ENCODE measurements around the gene MYL12A. TPM values are rescaled to one million over a fixed set of nuclear protein-coding genes. Genes with fewer than 3 reads are reported as not detected.

The MYL12A gene
- total RNA-seq, 4 donors from 2014 or later, result 306 to 544 (median 331) TPM

DNA sequence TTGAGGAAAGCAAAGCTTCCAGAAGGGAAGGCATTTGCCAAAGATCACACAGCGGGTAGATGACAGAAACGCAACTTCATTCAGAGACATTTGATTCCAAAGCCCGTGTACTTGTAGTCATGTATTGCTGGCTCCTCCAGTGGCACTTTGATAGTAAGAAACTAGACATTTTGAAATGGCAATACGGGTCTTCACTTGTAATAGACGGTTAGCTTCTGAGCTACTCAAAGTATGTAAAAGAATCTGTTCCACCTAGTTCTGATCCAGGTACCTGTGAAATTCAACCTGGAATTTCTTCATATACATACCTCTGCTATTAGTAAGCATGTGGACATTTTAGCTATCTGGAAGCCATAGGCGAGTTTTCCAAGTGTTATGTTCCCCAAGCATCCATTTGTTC, 26.1 kb upstream of the MYL12A start:
- DNase-seq, result no peak
- Histone ChIP-seq H3K4me1 (no peaks in the 10 kb centered on the region), H3K27ac (no peak overlapping the region), H3K4me3 (replicated peaks in 1 of 3) (no peak overlapping the region), H3K9me3 (no peaks in the 10 kb centered on the region), H3K36me3 (no peaks in the 10 kb centered on the region), H3K27me3 (no peaks in the 10 kb centered on the region)
- TF ChIP-seq, protein P1, sequence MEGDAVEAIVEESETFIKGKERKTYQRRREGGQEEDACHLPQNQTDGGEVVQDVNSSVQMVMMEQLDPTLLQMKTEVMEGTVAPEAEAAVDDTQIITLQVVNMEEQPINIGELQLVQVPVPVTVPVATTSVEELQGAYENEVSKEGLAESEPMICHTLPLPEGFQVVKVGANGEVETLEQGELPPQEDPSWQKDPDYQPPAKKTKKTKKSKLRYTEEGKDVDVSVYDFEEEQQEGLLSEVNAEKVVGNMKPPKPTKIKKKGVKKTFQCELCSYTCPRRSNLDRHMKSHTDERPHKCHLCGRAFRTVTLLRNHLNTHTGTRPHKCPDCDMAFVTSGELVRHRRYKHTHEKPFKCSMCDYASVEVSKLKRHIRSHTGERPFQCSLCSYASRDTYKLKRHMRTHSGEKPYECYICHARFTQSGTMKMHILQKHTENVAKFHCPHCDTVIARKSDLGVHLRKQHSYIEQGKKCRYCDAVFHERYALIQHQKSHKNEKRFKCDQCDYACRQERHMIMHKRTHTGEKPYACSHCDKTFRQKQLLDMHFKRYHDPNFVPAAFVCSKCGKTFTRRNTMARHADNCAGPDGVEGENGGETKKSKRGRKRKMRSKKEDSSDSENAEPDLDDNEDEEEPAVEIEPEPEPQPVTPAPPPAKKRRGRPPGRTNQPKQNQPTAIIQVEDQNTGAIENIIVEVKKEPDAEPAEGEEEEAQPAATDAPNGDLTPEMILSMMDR (IDR thresholded peaks at IDR 0.05), result no peak
- no peak for TF ChIP-seq POLR2A (IDR thresholded peaks at IDR 0.05)
- WGBS, 2 donors, result 93% methylated on average over 6 of the region's 6 CpGs
- intact Hi-C loops (cut with DNase I), result no loop called here

DNA sequence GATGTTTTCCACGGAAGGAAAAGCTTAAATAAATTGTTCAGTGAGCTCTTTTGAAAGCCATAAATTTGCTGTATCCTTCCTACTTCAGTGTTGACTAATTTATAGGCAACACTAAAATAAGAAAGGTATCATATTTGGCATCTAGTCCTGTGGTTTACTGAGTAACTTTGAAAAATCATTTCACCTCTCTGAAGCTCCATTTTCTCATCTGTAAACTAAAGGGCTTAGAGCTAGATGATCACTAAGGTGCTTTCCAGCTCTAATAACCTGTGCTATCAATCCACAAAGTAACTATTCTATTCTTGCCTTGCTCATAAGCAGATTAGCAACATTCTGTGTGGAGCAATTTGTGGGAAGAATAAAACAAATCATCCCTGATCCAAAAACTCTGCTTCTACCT, 24.2 kb upstream of the MYL12A start:
- no peak for TF ChIP-seq POLR2A (IDR thresholded peaks at IDR 0.05)
- TF ChIP-seq, protein P1 (IDR thresholded peaks at IDR 0.05), result no peak
- no peak for DNase-seq
- Histone ChIP-seq H3K36me3 (no peaks in the 10 kb centered on the region), H3K27ac (no peak overlapping the region), H3K4me1 (no peaks in the 10 kb centered on the region), H3K9me3 (no peaks in the 10 kb centered on the region), H3K27me3 (no peaks in the 10 kb centered on the region), H3K4me3 (replicated peaks in 1 of 3) (no peak overlapping the region)
- intact Hi-C loops (cut with DNase I), result no loop called here
- 82 to 94% methylated on average over 1 of the region's 1 CpG for WGBS, 2 donors

DNA sequence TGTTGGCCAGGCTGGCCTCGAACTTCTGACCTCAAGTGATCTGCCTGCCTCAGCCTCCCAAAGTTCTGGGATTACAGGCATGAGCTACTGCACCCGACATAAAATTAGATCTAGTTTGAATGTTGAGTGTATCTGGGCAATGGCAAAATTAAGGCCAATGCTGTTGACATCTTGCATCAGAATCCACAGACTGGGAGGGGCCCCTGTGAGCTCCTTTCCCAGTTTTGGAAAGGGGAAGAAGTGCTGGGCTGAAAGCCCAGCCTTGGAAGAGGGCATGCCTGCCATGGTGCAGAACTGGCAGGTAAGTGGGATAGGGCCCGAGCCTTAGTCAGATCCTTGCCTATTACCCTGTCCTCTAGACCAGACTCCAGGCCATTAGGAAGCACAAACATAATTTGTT, 23.4 kb upstream of the MYL12A start:
- no peak for DNase-seq
- Histone ChIP-seq H3K27ac (no peak overlapping the region), H3K4me1 (no peaks in the 10 kb centered on the region), H3K36me3 (no peaks in the 10 kb centered on the region), H3K9me3 (no peaks in the 10 kb centered on the region), H3K27me3 (no peaks in the 10 kb centered on the region), H3K4me3 (replicated peaks in 1 of 3) (no peak overlapping the region)
- 89 to 93% methylated on average over 3 of the region's 3 CpGs for WGBS, 2 donors
- intact Hi-C loops (cut with DNase I), result no loop called here
- no peak for TF ChIP-seq POLR2A (IDR thresholded peaks at IDR 0.05)
- TF ChIP-seq, protein P1 (IDR thresholded peaks at IDR 0.05), result no peak

DNA sequence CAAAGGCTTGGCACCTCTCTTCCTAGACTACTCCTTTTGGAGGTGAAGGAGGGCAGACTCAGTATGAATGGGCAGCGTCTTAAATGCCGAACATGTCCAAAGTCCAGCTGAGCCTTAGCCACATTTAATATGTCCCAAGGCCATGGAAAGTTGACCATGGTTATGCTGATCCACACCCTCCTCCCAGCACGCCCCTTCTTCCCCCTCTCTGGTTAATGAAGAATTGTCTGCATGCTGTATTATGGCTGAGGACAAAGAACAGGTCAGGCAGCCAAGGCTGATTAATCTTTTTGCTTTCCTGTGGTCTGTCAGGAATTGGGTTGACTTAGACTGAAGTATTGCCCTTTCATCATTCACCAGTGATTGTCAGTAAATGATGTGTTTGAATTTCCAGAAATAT, 22.0 kb upstream of the MYL12A start:
- no peak for TF ChIP-seq POLR2A (IDR thresholded peaks at IDR 0.05)
- TF ChIP-seq, protein P1 (IDR thresholded peaks at IDR 0.05), result no peak
- DNase-seq, result no peak
- Histone ChIP-seq H3K9me3 (no peaks in the 10 kb centered on the region), H3K36me3 (no peaks in the 10 kb centered on the region), H3K4me1 (no peaks in the 10 kb centered on the region), H3K27ac (no peak overlapping the region), H3K27me3 (no peaks in the 10 kb centered on the region), H3K4me3 (replicated peaks in 1 of 3) (no peak overlapping the region)
- intact Hi-C loops (cut with DNase I), result no loop called here
- WGBS, 2 donors, result 93 to 98% methylated on average over 3 of the region's 3 CpGs

DNA sequence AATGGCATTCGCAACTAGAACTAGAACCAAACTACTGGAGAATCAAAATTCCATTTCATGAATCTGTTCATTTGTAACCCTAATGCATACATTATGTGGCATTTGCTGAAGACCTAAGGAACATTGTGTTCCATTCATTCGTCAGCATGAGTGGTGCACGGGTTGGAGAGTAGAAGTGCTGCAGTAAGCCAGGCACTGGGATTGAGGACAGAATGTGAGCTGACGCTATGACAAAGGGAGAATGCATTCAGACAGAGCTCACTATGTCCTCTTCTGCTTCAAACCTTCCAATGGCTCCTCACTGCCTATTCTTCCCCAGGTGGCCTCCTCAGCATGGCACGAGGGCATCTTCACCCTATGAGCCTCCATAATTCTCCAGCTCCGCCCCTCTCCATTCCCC, 21.6 kb upstream of the MYL12A start:
- no peaks in the 10 kb centered on the region for H3K9me3 ChIP-seq
- no peaks in the 10 kb centered on the region for H3K36me3 ChIP-seq
- no peaks in the 10 kb centered on the region for H3K27me3 ChIP-seq
- DNase-seq, result no peak
- intact Hi-C loops (cut with DNase I), result no loop called here
- TF ChIP-seq, protein P1 (IDR thresholded peaks at IDR 0.05), result no peak
- TF ChIP-seq POLR2A (IDR thresholded peaks at IDR 0.05), result no peak
- 97% methylated on average over 6 of the region's 6 CpGs for WGBS, 2 donors
- H3K4me1 ChIP-seq, result no peaks in the 10 kb centered on the region
- no peak overlapping the region for H3K27ac ChIP-seq
- no peak overlapping the region for H3K4me3 ChIP-seq (replicated peaks in 1 of 3)

Data from thyroid gland (tissue), 4 donors.